Measurements from ENCODE around the gene NACC2. TPM values are rescaled to one million over a fixed set of nuclear protein-coding genes. Genes with fewer than 3 reads are reported as not detected.

The NACC2 gene
- total and polyA plus RNA-seq, 2 donors from 2014 or later: 7.1 to 30.9 TPM

- peak in 2 of 5 donors; percentile 34 to 76 for DNase-seq
- intact Hi-C loops (cut with DNase I): no loop called here
Observed at GRCh38 chr9:136100700-136101614, 5.9 kb upstream of the NACC2 start.

GRCh38 chr9:136099542-136099941, 4.5 kb upstream of the NACC2 start:
- FAIRE-seq (no peak), DNase-seq (no peak)
- no peak overlapping the region for H3K27ac ChIP-seq (ENCODE audit: low read depth in 2 of 2, low read length in 2 of 2)

More at GRCh38 chr9:136100700-136101614, 5.9 kb upstream of the NACC2 start:
- no peak for FAIRE-seq
- Histone ChIP-seq H3K36me3 (ENCODE audit: control insufficient read depth in 2 of 3, insufficient read depth in 3 of 3, low read length in 3 of 3) (no peaks in the 10 kb centered on the region), H3K4me1 (ENCODE audit: control insufficient read depth in 2 of 3, insufficient read depth in 2 of 3, low read depth in 1 of 3, low read length in 3 of 3) (peaks cover 0 to 8% (median 5%) of the 10 kb centered on the region in 3 donors), H3K27me3 (ENCODE audit: control insufficient read depth, insufficient read depth, low read length) (no peaks in the 10 kb centered on the region), H3K27ac (ENCODE audit: low read depth in 2 of 2, low read length in 2 of 2) (no peak overlapping the region), H3K9me3 (ENCODE audit: control insufficient read depth in 2 of 3, insufficient read depth in 1 of 3, low read length in 3 of 3) (no peaks in the 10 kb centered on the region), H3K9ac (ENCODE audit: low read length in 3 of 3) (no peak overlapping the region), H3K4me3 (ENCODE audit: low read length in 3 of 3) (no peak overlapping the region)
- TF ChIP-seq, protein P1, sequence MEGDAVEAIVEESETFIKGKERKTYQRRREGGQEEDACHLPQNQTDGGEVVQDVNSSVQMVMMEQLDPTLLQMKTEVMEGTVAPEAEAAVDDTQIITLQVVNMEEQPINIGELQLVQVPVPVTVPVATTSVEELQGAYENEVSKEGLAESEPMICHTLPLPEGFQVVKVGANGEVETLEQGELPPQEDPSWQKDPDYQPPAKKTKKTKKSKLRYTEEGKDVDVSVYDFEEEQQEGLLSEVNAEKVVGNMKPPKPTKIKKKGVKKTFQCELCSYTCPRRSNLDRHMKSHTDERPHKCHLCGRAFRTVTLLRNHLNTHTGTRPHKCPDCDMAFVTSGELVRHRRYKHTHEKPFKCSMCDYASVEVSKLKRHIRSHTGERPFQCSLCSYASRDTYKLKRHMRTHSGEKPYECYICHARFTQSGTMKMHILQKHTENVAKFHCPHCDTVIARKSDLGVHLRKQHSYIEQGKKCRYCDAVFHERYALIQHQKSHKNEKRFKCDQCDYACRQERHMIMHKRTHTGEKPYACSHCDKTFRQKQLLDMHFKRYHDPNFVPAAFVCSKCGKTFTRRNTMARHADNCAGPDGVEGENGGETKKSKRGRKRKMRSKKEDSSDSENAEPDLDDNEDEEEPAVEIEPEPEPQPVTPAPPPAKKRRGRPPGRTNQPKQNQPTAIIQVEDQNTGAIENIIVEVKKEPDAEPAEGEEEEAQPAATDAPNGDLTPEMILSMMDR (IDR thresholded peaks at IDR 0.05; ENCODE audit: borderline replicate concordance, extremely low read depth, insufficient read depth): no peak

DNA sequence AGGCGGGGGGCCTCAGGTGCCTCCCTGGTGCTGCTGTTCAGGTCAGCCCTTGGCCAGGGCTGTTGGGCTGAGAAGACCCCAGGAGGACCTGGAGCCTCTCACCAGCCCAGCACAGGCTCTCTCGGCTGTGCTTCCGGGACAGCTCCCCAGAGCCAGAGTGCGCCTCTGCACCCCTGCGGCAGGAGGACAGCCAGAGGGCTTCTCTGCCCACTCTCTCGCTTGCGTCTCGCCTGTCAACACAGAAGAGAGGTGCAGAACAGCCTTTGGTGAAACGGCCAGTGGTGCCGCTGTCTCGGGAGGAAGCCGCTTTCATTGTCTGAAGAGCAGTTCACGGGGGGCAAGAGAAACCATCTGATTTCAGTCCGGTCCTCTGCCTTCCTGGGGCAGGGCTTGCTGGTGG, 3.8 kb upstream of the NACC2 start:
- no peak for DNase-seq
- intact Hi-C loops (cut with DNase I): no loop called here
- Histone ChIP-seq H3K9ac (ENCODE audit: low read length in 3 of 3) (no peak overlapping the region), H3K27me3 (ENCODE audit: control insufficient read depth, insufficient read depth, low read length) (no peaks in the 10 kb centered on the region), H3K27ac (ENCODE audit: low read depth in 2 of 2, low read length in 2 of 2) (no peak overlapping the region), H3K4me3 (ENCODE audit: low read length in 3 of 3) (no peak overlapping the region), H3K36me3 (ENCODE audit: control insufficient read depth in 2 of 3, insufficient read depth in 3 of 3, low read length in 3 of 3) (no peaks in the 10 kb centered on the region), H3K4me1 (ENCODE audit: control insufficient read depth in 2 of 3, insufficient read depth in 2 of 3, low read depth in 1 of 3, low read length in 3 of 3) (peaks cover 0 to 5% (median 5%) of the 10 kb centered on the region in 3 donors), H3K9me3 (ENCODE audit: control insufficient read depth in 2 of 3, insufficient read depth in 1 of 3, low read length in 3 of 3) (no peaks in the 10 kb centered on the region)
- TF ChIP-seq, protein P1 (IDR thresholded peaks at IDR 0.05; ENCODE audit: borderline replicate concordance, extremely low read depth, insufficient read depth): no peak
- no peak for FAIRE-seq

More at GRCh38 chr9:136099542-136099941, 4.5 kb upstream of the NACC2 start:
- TF ChIP-seq, protein P1 (IDR thresholded peaks at IDR 0.05; ENCODE audit: borderline replicate concordance, extremely low read depth, insufficient read depth): no peak
- H3K36me3 ChIP-seq (ENCODE audit: control insufficient read depth in 2 of 3, insufficient read depth in 3 of 3, low read length in 3 of 3): no peaks in the 10 kb centered on the region
- H3K9me3 ChIP-seq (ENCODE audit: control insufficient read depth in 2 of 3, insufficient read depth in 1 of 3, low read length in 3 of 3): no peaks in the 10 kb centered on the region
- H3K4me3 ChIP-seq (ENCODE audit: low read length in 3 of 3): no peak overlapping the region
- H3K27me3 ChIP-seq (ENCODE audit: control insufficient read depth, insufficient read depth, low read length): no peaks in the 10 kb centered on the region
- H3K9ac ChIP-seq (ENCODE audit: low read length in 3 of 3): no peak overlapping the region
- intact Hi-C loops (cut with DNase I): no loop called here
- peaks cover 0 to 5% (median 5%) of the 10 kb centered on the region in 3 donors for H3K4me1 ChIP-seq (ENCODE audit: control insufficient read depth in 2 of 3, insufficient read depth in 2 of 3, low read depth in 1 of 3, low read length in 3 of 3)

All from kidney (tissue), 14 donors.